Measurements from ENCODE around the gene MR1. TPM values are rescaled to one million over a fixed set of nuclear protein-coding genes. Genes with fewer than 3 reads are reported as not detected.

The MR1 gene
- total and polyA plus RNA-seq, 2 of the 13 experiments (the other 11 are each of a cell fraction or from before 2014, with no cell fraction given), result 7.7 to 10.4 TPM

GRCh38 chr1:181080556-181080955 lies 46.8 kb downstream of the MR1 start (continued):
- TF ChIP-seq CERS6 (CRISPR knock-in tag; IDR thresholded peaks at IDR 0.05) (no peak), NFRKB (IDR thresholded peaks at IDR 0.05) (no peak), HNRNPK (IDR thresholded peaks at IDR 0.05; ENCODE audit: low read depth, low read length, poor library complexity, severe bottlenecking) (no peak)

- Histone ChIP-seq H3K79me2 (ENCODE audit: insufficient read depth, low read length) (no peaks in the 10 kb centered on the region), H3K4me3 (replicated peaks in 1 of 3; ENCODE audit: insufficient read depth in 1 of 3, low read depth in 2 of 3, low read length in 3 of 3) (no peak overlapping the region), H3K27me3 (ENCODE audit: control insufficient read depth in 1 of 2, insufficient read depth in 2 of 2, low read length in 2 of 2) (peaks cover 3 to 21% of the 10 kb centered on the region in 2 experiments; a peak in 2 of 5 replicates), H4K20me1 (ENCODE audit: insufficient read depth, low read length) (no peaks in the 10 kb centered on the region), H3K4me2 (ENCODE audit: low read depth, low read length) (no peak overlapping the region), H3K9me3 (ENCODE audit: low read length) (no peaks in the 10 kb centered on the region), H2AFZ (ENCODE audit: low read length) (no peak overlapping the region), H3K27ac (ENCODE audit: extremely low read length, insufficient read depth, low read length) (no peak overlapping the region), H3K4me1 (ENCODE audit: insufficient read depth, low read length) (peaks cover 18% of the 10 kb centered on the region), H3K36me3 (replicated peaks in 1 of 2; ENCODE audit: control insufficient read depth in 1 of 2, insufficient read depth in 2 of 2, low read length in 2 of 2) (no peaks in the 10 kb centered on the region), H3K9ac (ENCODE audit: insufficient read depth, low read depth, low read length) (no peak overlapping the region)
- FAIRE-seq (no peak), DNase-seq (ENCODE audit: low spot score) (peak; percentile 23), ATAC-seq (no peak; the same call in 2 of the 3 replicates)
- in situ Hi-C loops (cut with HindIII; ENCODE audit: extremely low pct_ligation_motif_present, low pct_unique_long_range_greater_than_20kb) (no loop called here), intact Hi-C loops (cut with micrococcal nuclease; ENCODE audit: unreplicated experiment) (loop anchor here (5.0 kb wide), 1 partner anchor 199 kb away; no protein-coding TSS in a partner anchor)
- no TSS peak for BruUV-seq (replicated peaks)
- ChIA-PET CTCF (ENCODE audit: low intra/inter-chr PET ratio, low total read pairs) (no interaction called here), POLR2A (interaction anchor here (1.0 to 1.4 kb wide), 2 partner anchors 9 to 11 kb away, joined by 3 read pairs; no protein-coding TSS in a partner anchor)
- TF ChIP-seq TBL1XR1 (IDR thresholded peaks at IDR 0.05; ENCODE audit: borderline replicate concordance, low read length, partially characterized antibody) (no peak), TBX3 (IDR thresholded peaks at IDR 0.05; ENCODE audit: borderline replicate concordance) (no peak), SRF (IDR thresholded peaks at IDR 0.05; ENCODE audit: low read depth, low read length) (0 out of 2 replicates have a peak, but pooled peaks have one; percentile 70), KDM1A (CRISPR knock-in tag; IDR thresholded peaks at IDR 0.05) (no peak), ZNF549 (CRISPR knock-in tag; IDR thresholded peaks at IDR 0.05) (no peak)
- TF ChIP-seq, protein P1, sequence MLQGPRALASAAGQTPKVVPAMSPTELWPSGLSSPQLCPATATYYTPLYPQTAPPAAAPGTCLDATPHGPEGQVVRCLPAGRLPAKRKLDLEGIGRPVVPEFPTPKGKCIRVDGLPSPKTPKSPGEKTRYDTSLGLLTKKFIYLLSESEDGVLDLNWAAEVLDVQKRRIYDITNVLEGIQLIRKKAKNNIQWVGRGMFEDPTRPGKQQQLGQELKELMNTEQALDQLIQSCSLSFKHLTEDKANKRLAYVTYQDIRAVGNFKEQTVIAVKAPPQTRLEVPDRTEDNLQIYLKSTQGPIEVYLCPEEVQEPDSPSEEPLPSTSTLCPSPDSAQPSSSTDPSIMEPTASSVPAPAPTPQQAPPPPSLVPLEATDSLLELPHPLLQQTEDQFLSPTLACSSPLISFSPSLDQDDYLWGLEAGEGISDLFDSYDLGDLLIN (CRISPR knock-in tag; IDR thresholded peaks at IDR 0.05; ENCODE audit: borderline replicate concordance), result no peak
- 3% methylated on average over 3 of the region's 3 CpGs for WGBS (ENCODE audit: low lambda C conversion rate)
Observed at GRCh38 chr1:181081395-181081794, 47.6 kb downstream of the MR1 start.
